HuH-7 (cell line): ENCODE data around the gene REG3A.

Experiments used
- DNase-seq: peaks from one replicate; pipeline ENCODE4 v3.0.0; 2011; ENCODE audit warnings: low spot score

Gene REG3A

DNA sequence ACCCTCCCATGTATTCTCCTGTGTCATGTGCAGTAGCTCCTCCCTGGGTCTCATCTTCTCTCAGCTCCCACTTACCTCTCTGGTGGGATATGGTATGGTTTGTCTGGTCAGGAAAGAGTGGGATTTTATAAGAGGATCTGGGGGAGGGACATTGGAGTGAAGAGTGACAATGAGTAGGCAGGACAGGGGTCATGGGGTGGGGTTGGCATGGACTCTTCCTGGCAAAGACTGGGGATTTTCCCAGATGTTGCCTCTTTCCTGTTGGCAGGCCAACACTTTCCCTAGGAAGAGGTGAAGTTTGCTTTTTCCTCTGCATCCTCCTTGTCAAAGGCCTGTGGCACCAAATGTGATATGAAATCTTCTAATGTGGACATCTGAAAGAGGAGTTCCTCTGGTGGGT, at the start of gene REG3A:
TSS of gene REG3A (minus strand) at position 101 of the 400 bp plus-strand sequence. CDS start 348 bp downstream, outside the sequence.
- no peak for DNase-seq

DNA sequence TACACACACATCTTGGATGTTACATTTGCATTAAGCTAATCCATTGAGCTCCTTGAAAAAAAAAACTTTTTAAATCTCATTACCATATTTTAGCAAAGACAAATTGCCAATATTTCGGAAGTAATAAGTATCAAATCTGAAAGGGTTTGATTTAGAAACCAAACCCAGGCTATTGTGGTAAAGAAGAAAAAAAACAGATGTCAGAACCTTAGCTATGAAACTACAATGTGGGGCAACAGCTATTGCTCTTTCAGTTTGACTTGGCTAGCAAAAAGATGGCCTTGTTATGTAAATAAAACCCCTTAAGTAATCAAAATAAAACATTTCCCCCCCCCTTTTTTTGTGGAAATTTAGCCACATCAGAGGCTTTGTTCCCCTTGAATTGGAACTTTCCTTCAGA, 41.2 kb upstream of the REG3A start:
- no peak for DNase-seq

DNA sequence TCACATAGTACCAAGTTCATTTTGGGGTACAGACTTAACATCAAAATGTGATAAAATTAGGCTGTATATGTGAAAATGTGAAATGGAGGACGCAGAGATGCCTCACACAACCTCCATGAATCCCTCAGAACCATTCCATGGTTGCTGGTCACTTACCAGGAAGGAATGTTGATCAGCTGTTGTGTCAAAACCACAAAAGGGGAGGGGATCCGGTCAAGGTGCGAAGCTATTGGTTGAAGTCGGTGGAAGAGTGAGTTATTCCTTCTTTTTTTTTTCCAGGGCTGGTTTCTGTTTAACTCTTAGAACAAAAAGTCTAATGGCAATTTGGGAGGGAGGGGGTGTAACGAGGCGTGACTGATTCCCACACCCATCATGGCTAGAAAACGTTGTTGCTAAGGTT, 32.3 kb upstream of the REG3A start:
- no peak for DNase-seq

DNA sequence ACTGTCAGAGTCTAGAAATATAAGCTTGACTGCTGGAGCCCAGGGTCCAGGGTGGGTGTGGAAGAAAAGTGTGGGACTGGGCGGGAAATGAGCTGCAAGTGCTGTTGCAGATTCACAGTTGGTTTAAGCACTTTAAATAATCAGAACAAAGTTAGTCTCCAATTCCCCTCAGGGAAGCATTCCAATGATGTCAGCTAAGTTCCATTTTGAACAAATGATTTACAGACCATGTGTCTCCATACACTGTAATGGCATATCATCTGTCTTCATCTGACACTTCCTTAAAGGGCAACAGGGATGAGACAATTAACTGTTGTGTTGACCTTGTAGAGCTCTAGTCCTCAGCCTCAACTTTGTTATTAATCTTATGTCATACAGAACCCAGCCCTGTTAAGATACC, 31.5 kb upstream of the REG3A start:
- DNase-seq: no peak

DNA sequence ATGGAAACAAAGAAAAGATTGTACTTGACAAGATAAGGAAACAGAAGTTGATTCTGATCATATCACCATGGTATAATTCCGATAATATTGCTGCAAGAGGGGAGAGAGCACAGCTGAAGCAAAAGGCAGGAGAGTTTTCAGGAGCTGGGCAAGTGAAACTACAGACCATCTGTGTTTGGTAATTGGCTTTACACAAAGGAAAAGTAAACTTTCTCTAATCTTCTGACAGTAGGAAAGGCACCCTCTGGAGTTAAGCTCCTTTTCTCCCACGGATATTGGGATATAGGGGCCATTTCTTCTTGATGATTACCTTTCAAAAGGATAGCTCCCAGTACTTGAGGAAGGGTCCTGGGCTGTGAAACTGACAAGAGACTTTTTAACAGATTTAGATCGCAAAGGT, 29.9 kb upstream of the REG3A start:
- no peak for DNase-seq

DNA sequence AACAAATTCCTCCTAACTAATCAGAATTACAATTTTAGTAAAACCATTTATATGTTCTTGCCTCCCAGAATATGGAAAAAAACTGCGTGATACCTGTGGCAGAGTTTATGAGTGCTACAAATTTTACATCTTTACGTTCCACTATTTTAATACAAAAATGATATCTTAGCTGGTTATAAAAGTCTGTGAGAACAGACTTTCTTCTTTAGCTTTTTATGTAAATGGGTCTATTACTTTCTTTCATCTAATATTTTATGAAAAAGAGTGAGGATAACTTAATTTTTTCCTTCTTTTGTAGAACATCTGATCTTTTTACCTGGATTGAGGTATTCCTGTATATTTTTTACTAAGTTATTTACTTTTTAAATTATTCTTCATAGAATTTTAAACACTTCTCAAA, 22.1 kb upstream of the REG3A start:
- no peak for DNase-seq

DNA sequence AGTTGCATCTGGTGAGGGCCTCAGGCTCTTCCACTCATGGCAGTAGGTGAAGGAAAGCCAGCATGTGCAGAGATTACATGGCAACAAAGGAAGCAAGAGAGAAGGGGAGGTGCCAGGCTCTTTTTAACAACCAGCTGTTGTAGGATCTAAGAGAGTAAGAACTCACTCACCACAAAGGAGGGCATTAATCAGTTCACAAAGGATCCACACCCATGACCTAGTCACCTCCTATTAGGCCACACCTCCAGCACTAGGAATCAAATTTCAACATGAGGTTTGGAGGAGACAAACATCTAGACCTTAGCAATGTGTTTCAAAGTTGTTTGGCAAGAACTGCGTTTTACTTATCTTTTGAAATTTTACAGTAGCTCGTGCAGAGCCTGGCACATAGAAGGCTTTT, 20.5 kb upstream of the REG3A start:
- DNase-seq: no peak

DNA sequence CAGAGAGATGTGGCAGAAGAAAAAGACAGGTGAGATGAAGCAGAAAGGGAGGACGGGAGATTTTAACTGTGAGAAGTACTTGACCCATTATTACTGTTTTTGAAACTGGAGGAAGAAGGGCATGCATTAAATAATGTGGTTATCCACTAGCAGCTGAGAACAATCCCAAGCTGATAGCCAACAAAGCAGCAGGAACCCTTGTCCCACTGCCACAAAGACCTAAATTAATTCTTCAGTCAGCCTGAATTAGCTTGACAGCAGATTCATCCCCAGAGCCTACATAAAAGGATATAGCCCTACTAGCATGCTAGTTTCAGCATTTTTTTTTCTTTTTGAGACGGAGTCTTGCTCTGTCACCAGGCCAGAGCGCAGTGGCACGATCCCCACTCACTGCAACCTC, 19.5 kb upstream of the REG3A start:
- DNase-seq: no peak

DNA sequence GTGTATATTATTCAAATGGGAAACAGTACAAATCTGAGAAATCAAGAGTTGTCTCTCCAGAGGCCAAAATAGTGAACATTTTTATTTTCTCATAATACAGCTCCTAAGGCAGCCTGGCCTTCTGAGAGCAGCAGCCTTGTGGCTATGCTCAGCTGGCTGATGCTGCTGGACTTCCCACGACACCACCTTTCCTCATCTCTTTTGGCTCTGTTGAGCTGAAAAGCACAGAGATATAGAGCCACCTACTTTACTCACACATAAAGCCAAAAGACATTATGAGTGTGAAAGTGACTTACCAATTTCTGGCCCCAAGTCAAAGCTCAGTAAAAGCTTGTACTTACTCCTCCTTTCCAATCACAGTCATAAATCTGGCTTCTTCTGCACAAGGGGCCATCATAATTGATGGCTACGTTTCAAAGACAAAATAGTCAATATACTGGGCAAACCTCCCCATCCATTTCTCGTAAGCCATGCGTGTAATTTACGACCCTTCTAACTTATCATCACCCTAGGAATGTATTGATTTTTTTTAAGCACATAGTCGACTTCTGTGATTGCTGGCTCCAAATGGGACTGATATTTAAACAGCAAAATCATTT, 18.6 kb upstream of the REG3A start:
- peak; percentile 11 for DNase-seq

DNA sequence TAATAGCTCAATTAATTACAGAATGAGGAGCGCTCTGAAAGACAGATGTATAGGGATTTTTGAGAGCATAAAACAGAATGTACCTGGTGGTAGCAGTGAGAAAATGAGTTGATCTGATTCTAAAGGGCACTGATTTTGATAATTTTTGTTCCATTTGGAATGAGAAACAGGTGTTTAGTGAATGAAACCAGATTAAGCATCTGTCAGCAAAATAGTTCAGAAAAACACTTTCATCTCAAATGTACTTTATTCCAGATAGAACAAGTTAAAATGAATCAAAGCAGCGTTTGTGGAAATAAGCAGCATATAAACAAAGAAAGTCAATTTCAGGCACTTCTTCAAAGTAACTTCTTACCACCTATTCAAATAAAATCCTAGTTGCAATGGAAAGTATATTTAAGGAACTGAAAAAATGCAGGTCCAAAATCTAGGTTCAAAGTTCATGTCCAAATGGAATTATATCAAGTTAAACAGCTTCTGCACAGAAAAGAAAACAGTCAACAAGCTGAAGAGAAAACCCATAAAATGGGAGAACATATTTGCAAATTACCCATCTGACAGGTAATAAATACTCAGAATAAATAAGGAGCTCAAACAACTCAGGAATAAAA, 11.9 kb upstream of the REG3A start:
- DNase-seq: no peak

DNA sequence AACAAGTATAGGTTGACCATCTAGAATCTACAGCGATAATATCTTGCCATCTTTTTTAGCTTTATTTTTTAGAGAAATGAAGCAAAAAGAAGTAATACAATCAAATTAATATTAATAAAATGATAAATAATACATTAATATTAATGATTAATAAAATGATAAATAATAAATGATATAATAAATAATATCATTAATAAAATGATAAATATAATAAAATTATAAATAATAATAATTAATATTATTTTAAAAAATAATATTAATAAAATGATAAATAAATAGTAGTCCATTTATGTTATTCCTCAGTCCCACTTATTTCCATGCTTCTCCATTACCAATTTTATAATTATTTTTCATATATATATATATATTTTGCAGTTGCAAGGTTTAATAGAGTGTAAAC, 3.2 kb upstream of the REG3A start:
- no peak for DNase-seq

DNA sequence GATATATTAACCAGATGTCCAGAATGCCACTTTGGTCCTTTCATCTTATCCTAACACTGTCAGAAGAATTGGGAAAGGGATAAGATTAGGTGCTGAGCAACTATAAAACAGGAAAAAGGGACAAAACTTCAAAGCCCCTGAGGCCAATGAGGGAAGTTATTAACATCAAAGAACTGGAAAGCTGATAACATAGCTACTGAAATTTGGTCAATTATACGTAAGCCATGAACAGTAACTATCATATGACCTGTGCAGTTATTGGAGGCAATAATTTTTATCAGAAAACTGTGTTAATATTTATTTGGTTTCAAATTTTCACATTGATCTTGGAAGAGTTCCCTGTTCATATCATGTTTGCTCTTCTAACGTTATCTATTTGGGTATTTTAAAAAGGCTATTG, 2.6 kb upstream of the REG3A start:
- DNase-seq: no peak

DNA sequence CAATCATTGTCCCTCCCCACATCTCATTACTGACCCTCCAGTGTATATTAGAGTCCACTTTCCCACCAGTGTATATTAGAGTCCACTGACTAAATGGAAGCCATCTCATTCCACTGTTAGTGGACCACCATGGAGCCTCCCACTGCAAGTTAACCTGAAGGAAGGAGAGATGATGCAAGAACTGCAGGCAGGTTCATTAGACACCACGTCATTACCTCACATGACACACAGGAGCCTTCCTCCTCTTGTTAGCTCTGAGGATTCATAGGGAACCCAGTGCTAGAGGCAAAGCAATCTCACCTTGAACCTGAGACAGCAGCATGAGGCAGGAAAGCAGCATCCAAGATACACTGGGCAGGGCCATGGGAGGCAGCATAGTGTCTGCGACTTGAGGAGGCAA, 523 bp downstream of the REG3A start:
- no peak for DNase-seq

DNA sequence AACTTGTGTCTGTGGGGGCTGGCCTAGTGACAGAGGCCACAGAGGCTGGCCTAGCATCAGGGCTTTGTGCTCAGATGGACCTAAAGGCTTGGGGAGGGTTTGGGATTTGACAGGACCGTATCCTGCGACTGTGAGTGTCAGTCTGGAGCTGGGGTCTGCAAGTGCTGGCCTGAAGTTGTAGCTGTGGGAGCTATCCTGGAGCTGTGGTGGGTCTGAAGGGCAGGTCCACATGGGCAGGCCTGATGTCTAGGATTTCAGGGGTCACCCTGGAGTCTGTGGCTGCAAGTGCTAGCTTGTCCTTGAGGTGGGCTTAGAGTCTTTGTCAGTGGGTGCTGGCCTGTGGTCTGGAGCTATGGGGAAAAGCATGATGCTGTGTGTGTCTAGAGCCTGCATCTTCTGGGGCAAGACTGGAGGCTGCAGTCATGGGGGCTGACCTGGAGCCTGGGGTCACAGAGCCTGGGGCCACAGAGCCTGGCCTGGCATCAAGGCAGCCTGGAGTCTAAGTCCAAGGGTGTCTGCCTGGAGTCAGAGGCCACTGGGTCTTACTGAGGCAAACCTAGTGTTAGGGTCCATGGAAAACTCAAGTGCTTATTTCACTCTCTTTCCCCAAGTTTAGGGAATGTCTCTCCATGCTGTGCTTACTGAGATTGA, 3.6 kb downstream of the REG3A start:
- no peak for DNase-seq

DNA sequence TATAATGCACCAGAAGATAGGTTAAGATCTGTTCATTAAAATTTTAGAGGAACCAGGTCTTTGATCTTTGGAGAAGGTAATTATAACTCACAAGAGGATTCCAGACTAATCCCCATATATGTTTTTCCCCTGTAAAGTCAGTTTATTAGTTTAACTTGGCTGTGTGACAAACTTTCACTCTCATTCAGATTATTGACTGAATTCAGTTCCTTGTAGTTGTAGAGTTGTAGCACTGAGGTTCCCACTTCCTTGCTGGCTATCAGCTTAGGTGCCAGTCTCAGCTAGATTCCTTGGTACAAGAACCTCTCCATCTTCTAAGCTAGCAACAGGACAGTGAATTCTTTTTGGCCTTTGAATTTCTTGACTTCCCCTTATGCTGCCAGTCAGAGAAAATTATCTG, 20.1 kb downstream of the REG3A start:
- no peak for DNase-seq

DNA sequence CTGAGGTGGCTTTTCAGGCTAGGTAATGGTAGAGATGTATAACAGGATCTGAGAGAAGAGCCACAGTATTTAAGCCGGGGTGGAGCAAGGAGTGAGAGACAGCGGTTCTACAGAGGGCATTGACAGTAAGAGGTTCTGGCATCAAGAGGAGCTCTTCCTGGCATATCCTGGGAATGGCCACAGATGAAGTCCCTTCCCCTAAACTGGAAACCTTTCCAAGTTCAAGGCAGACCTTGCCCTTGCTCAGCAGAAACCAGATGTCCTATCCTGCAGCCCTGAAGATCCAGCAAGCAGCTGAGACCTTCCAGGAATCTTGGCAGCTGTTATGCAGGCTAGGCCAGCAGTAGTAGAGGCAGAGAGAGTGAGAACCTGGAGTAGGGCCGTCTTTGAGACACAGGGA, 21.2 kb downstream of the REG3A start:
- DNase-seq: no peak

DNA sequence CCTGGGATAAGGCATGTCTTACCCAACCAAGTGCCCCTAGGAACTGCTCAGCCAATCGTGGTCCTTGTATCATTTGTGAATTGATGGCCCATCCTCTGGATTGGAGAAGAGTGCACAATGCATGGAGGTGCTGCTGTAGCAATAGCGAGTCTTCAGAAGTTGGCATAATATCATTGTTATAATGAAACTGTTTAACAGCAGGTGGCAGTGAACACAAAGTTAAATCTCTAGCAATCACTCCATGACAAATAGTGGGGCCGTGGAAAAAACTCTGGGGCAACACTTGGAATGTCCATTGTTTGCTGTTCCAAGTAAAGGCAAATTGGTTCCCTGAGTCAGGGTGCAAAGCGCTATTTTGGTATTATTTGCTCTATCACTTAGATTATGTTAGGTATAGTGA, 27.9 kb downstream of the REG3A start:
- DNase-seq: no peak

DNA sequence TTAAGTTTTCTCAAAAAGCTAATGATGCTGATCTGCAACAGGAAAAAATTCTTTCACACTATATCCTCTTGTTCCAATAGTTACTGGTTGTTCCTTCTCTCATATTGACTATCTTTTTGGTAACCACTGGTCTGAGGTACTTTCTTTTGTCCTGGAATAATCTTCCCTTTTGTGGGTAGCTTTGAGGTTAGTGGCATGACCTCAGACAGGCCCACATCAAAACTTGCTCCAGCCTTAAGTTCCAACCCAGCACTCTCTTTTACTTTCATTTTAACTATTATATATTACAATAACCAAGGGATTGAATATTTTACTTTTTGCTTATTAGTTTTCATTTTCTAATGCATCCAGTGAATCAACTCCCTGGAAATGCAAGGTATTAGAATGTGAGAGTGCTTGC, 29.7 kb downstream of the REG3A start:
- no peak for DNase-seq

DNA sequence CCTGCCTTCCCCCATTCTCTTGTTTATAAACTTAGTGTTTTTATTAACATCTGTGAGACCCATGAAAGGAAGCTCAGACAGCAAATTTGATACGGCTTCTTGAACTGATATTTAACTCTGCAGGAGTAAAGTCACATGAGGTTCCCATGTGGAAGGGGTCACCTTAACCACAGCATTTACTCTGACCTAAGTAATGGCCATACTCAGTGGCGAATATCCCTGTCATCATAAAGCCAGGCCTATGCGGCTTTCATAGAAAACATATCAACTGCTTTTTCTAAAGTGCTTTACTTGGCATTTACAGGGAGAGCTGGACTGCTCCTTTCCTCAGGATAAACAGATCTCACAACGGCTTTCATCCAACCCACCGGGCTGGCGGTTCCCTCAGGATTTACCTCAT, 30.3 kb downstream of the REG3A start:
- DNase-seq: no peak

DNA sequence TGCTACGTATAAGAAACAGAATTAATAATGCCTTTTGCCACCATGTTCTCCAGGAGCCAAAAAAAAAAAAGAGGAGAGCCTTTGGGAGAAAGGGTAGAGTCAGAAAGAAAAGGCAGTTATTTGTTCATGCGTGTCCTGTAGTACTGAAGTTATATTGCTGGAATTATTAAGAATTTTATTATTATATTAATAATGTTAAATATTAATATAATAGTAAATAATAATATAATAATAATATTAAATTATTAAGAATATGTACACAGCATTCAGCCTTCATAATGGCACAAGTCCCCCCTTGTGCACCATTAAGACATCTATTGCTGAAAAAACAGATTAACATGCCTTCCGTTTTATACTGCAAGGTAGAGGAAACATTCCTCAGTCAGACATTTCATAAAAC, 31.1 kb downstream of the REG3A start:
- DNase-seq: no peak

DNA sequence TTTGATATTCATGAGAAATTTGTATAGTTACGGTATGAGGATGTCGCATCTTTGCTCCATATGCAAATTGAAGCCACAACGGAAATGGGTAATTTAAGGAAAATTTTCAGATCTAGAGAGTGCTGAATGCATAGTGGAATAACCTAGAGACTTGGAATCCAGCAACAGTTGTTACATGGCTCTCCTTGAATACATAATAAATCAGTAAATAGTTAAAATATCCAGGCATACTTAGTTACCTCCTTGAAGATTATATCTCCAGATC, 33.9 kb downstream of the REG3A start:
- no peak for DNase-seq

DNA sequence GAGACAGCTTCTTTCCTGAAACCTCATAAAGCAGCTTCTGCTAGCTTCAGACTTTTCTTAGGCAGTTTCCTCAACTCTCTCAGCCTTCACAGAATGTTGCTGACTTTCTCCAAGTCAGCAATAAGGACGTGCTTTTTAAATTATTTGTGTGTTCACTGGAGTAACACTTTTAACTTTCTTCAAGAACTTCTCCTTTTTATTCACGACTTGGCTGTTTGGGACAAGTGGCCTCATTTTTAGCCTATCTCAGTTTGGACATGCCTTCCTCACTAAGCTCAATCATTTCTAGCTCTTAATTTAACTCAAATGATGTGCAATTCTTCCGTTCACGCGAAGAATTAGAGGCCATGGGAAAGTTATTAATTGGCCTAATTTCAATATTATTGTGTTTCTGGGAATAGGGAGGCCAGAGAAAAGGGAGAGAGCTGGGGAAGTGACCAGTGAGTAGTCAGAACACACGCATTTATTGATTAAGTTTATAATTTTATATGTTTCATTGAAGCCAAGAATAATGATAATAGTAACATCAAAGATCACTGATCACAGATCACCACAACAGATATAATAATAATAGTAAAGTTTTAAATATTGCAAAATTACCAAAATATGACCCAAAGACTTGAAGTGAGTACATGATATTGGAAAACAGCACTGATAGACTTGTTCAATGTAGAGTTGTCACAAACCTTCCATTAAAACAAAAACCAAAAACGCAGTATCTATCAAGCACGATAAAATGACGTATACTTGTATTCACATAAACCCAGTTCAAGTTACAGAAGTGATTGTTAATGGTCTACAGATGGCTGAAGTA, 34.4 kb downstream of the REG3A start:
- no peak for DNase-seq

DNA sequence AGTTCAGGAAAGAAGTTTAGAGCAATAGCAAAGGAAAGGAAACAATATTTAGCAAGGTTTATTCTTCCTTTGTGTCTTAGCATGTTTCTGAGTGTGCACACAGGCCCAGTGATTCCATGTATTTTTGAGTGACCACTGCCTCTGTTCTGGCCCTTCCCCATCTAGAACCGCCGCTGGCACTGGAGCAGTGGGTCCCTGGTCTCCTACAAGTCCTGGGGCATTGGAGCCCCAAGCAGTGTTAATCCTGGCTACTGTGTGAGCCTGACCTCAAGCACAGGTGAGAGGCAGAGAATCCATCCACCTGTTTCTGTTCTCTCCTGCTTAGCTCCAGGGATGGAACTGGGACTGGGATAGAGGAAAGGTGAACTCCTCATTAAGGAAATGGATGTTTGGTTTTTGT, 36.9 kb downstream of the REG3A start:
- DNase-seq: no peak
